ENCODE measurements around the gene EDIL3.

DNA sequence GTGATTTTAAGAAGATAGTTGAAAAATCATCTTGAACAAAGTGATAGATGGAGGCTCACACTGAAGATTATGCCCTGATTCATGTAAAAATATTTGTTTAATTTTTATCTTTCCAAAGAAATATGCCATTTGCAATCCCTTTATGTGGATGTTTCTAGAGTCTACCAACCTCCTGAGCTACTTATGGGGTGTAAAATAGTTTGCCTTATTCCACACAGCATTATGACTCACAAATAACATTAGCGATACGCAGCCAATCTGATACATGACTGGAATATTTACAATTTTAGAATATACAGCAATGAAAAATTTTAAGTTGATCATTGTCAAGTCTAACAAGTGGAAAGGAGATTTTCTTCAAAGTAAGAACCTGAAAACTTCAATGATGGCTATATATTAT is 327.5 kb downstream of the EDIL3 start:
- TF ChIP-seq, protein P1, sequence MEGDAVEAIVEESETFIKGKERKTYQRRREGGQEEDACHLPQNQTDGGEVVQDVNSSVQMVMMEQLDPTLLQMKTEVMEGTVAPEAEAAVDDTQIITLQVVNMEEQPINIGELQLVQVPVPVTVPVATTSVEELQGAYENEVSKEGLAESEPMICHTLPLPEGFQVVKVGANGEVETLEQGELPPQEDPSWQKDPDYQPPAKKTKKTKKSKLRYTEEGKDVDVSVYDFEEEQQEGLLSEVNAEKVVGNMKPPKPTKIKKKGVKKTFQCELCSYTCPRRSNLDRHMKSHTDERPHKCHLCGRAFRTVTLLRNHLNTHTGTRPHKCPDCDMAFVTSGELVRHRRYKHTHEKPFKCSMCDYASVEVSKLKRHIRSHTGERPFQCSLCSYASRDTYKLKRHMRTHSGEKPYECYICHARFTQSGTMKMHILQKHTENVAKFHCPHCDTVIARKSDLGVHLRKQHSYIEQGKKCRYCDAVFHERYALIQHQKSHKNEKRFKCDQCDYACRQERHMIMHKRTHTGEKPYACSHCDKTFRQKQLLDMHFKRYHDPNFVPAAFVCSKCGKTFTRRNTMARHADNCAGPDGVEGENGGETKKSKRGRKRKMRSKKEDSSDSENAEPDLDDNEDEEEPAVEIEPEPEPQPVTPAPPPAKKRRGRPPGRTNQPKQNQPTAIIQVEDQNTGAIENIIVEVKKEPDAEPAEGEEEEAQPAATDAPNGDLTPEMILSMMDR (IDR thresholded peaks at IDR 0.05): no peak
- TF ChIP-seq POLR2AphosphoS5 (IDR thresholded peaks at IDR 0.05; ENCODE audit: low read depth, low read length) (no peak), SIN3A (IDR thresholded peaks at IDR 0.05; ENCODE audit: borderline replicate concordance, insufficient read depth, low read depth, low read length) (no peak)
- TF ChIP-seq, protein P2, sequence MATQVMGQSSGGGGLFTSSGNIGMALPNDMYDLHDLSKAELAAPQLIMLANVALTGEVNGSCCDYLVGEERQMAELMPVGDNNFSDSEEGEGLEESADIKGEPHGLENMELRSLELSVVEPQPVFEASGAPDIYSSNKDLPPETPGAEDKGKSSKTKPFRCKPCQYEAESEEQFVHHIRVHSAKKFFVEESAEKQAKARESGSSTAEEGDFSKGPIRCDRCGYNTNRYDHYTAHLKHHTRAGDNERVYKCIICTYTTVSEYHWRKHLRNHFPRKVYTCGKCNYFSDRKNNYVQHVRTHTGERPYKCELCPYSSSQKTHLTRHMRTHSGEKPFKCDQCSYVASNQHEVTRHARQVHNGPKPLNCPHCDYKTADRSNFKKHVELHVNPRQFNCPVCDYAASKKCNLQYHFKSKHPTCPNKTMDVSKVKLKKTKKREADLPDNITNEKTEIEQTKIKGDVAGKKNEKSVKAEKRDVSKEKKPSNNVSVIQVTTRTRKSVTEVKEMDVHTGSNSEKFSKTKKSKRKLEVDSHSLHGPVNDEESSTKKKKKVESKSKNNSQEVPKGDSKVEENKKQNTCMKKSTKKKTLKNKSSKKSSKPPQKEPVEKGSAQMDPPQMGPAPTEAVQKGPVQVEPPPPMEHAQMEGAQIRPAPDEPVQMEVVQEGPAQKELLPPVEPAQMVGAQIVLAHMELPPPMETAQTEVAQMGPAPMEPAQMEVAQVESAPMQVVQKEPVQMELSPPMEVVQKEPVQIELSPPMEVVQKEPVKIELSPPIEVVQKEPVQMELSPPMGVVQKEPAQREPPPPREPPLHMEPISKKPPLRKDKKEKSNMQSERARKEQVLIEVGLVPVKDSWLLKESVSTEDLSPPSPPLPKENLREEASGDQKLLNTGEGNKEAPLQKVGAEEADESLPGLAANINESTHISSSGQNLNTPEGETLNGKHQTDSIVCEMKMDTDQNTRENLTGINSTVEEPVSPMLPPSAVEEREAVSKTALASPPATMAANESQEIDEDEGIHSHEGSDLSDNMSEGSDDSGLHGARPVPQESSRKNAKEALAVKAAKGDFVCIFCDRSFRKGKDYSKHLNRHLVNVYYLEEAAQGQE (IDR thresholded peaks at IDR 0.05; ENCODE audit: insufficient read depth in 1 of 2, low read depth in 2 of 2, low read length in 1 of 2): no peak
